IMR-90 (cell line): Measurements from ENCODE around the gene NAA80. TPM values are rescaled to one million over a fixed set of nuclear protein-coding genes. Genes with fewer than 3 reads are reported as not detected.
A peak's percentile ranks its signal among the peaks of the same experiment; 100 is the strongest.

ENCODE experiments used
- CHD1 ChIP-seq: IDR thresholded peaks from 2 replicates; pipeline ENCODE4 v1.6.1; 2012; ENCODE audit warnings: low read depth, low read length, improper control_type of control experiment
- USF2 ChIP-seq: fragments of 150-350 bp; IDR thresholded peaks from 2 replicates; pipeline ENCODE4 v1.6.1; 2017; ENCODE audit warnings: mild to moderate bottlenecking, antibody characterized with exemption, low read length, low read depth
- polyA plus RNA-seq, 3 experiments: library from polyadenylated mRNA; depleted of rRNA; stranded (reverse); fragments of >200 nt; gene quantifications; 2 replicates each; pipeline ENCODE4 v1.2.3, GENCODE V29; 2012; ENCODE audit warnings: low replicate concordance in 1 of 3
- total RNA-seq: library from RNA; depleted of rRNA; stranded (reverse); fragments of >200 nt; gene quantifications from 2 replicates; pipeline ENCODE4 v1.2.3, GENCODE V29; 2012

The NAA80 gene
- total and polyA plus RNA-seq, 2 of the 4 experiments (the other 2 are of a cell fraction): 5.0 to 14.4 TPM

GRCh38 chr3:50260027-50260941, 38.9 kb downstream of the NAA80 start (continued):
- TF ChIP-seq USF2 (0 out of 2 replicates have a peak, but pooled peaks have one; percentile 16), CHD1 (no peak)
